Neuronal stem cell (in vitro differentiated cells): ENCODE results near the gene ATAD3B. TPM values are rescaled to one million over a fixed set of nuclear protein-coding genes. Genes with fewer than 3 reads are reported as not detected.
A peak's percentile ranks its signal among the peaks of the same experiment; 100 is the strongest.

Experiments used
- DNase-seq: peaks from one replicate; pipeline ENCODE4 v3.0.0-alpha.2; 2013; ENCODE audit warnings: low spot score
- H2AFZ ChIP-seq: one replicate; pipeline ENCODE4 v1.6.1; 2013; ENCODE audit warnings: mild to moderate bottlenecking, low read length, inconsistent platforms
- H2AK5ac ChIP-seq: 2 replicates; pipeline ENCODE4 v1.6.1; 2013; ENCODE audit warnings: low read depth, mild to moderate bottlenecking, inconsistent platforms, low read length, moderate library complexity, mixed read lengths
- H2BK120ac ChIP-seq: 2 replicates; pipeline ENCODE4 v1.6.1; 2013; ENCODE audit warnings: low read depth, mild to moderate bottlenecking, inconsistent platforms, low read length, moderate library complexity, mixed read lengths
- H2BK12ac ChIP-seq: one replicate; pipeline ENCODE4 v1.6.1; 2013; ENCODE audit warnings: low read length, inconsistent platforms
- H2BK15ac ChIP-seq: 2 replicates; pipeline ENCODE4 v1.6.1; 2013; ENCODE audit warnings: mild to moderate bottlenecking, low read length, inconsistent platforms, mixed read lengths
- H2BK5ac ChIP-seq: one replicate; pipeline ENCODE4 v1.6.1; 2013; ENCODE audit warnings: inconsistent platforms, mild to moderate bottlenecking, low read length, moderate library complexity
- H3K14ac ChIP-seq: one replicate; pipeline ENCODE4 v1.6.1; 2013; ENCODE audit warnings: low read length, inconsistent platforms
- H3K18ac ChIP-seq: 2 replicates; pipeline ENCODE4 v1.6.1; 2013; ENCODE audit warnings: low read length, inconsistent platforms
- H3K23ac ChIP-seq: 2 replicates; pipeline ENCODE4 v1.6.1; 2013; ENCODE audit warnings: low read depth, mild to moderate bottlenecking, mixed read lengths, low read length, inconsistent platforms; ENCODE audit not compliant: poor library complexity
- H3K27ac ChIP-seq: replicated peaks from 3 replicates; pipeline ENCODE4 v1.5.1; 2013; ENCODE audit warnings: low read length, inconsistent platforms
- H3K27me3 ChIP-seq, 3 experiments: 2 replicates each; pipeline ENCODE4 v1.6.1; 2013; ENCODE audit warnings: low read length in 3 of 3, mild to moderate bottlenecking in 2 of 3, inconsistent platforms in 1 of 3, low read depth in 1 of 3, mixed read lengths in 1 of 3, moderate library complexity in 1 of 3; ENCODE audit not compliant: control insufficient read depth in 3 of 3, insufficient read depth in 3 of 3
- H3K36me3 ChIP-seq, 2 donors: replicated peaks in 1 of 2; 2 replicates each; pipeline ENCODE4 v1.6.1; 2013; ENCODE audit warnings: low read length in 2 of 2; ENCODE audit not compliant: control insufficient read depth in 2 of 2, insufficient read depth in 2 of 2
- H3K4ac ChIP-seq: 2 replicates; pipeline ENCODE4 v1.6.1; 2013; ENCODE audit warnings: inconsistent platforms, mild to moderate bottlenecking, low read length, moderate library complexity
- H3K4me1 ChIP-seq, 2 donors: 1 replicate in 1 of 2; 2 replicates in 1 of 2; pipeline ENCODE4 v1.6.1; 2013; ENCODE audit warnings: low read length in 2 of 2, low read depth in 1 of 2; ENCODE audit not compliant: control insufficient read depth in 2 of 2, insufficient read depth in 1 of 2
- H3K4me2 ChIP-seq: one replicate; pipeline ENCODE4 v1.6.1; 2013; ENCODE audit warnings: mild to moderate bottlenecking, low read length, inconsistent platforms; ENCODE audit not compliant: insufficient read depth, poor library complexity, severe bottlenecking
- H3K4me3 ChIP-seq, 2 donors: 2 replicates each; pipeline ENCODE4 v1.5.1; 2013; ENCODE audit warnings: low read length in 2 of 2, mild to moderate bottlenecking in 2 of 2, inconsistent platforms in 1 of 2, moderate library complexity in 1 of 2
- H3K79me1 ChIP-seq: one replicate; pipeline ENCODE4 v1.6.1; 2013; ENCODE audit warnings: low read depth, mild to moderate bottlenecking, inconsistent platforms, low read length, moderate library complexity
- H3K9ac ChIP-seq: one replicate; pipeline ENCODE4 v1.6.1; 2013; ENCODE audit warnings: mild to moderate bottlenecking, low read depth, low read length, inconsistent platforms; ENCODE audit not compliant: poor library complexity
- H3K9me3 ChIP-seq, 2 donors: replicated peaks in 1 of 2; 2 replicates each; pipeline versions ENCODE3 to v1.6.1; 2013; ENCODE audit warnings: low read length in 2 of 2, mild to moderate bottlenecking in 2 of 2, inconsistent platforms in 1 of 2, low read depth in 1 of 2, mixed read lengths in 1 of 2, moderate library complexity in 1 of 2; ENCODE audit not compliant: control insufficient read depth in 2 of 2, insufficient read depth in 1 of 2
- H4K8ac ChIP-seq: one replicate; pipeline ENCODE4 v1.6.1; 2013; ENCODE audit warnings: low read depth, mild to moderate bottlenecking, inconsistent platforms, low read length, moderate library complexity
- H4K91ac ChIP-seq: one replicate; pipeline ENCODE4 v1.6.1; 2013; ENCODE audit warnings: low read length, low read depth, mild to moderate bottlenecking, inconsistent platforms; ENCODE audit not compliant: poor library complexity
- WGBS, 2 donors: extraction: QIAGEN DNeasy Blood & Tissue Kit; methylation state at CpG; one replicate each; pipeline ENCODE4 v1.1.7; 2013; ENCODE audit warnings: missing lambda C conversion rate in 2 of 2, mixed read lengths in 1 of 2; ENCODE audit not compliant: insufficient read length in 2 of 2, insufficient replicate concordance in 1 of 2; ENCODE audit errors: extremely low coverage in 2 of 2; 5-methylcytosine and 5-hydroxymethylcytosine counted together
- polyA plus RNA-seq, 2 experiments: library from polyadenylated mRNA; stranded (reverse); fragments of 200-250 nt; gene quantifications; one replicate each; pipeline ENCODE4 v1.2.3, GENCODE V29; 2013

The ATAD3B gene, protein sequence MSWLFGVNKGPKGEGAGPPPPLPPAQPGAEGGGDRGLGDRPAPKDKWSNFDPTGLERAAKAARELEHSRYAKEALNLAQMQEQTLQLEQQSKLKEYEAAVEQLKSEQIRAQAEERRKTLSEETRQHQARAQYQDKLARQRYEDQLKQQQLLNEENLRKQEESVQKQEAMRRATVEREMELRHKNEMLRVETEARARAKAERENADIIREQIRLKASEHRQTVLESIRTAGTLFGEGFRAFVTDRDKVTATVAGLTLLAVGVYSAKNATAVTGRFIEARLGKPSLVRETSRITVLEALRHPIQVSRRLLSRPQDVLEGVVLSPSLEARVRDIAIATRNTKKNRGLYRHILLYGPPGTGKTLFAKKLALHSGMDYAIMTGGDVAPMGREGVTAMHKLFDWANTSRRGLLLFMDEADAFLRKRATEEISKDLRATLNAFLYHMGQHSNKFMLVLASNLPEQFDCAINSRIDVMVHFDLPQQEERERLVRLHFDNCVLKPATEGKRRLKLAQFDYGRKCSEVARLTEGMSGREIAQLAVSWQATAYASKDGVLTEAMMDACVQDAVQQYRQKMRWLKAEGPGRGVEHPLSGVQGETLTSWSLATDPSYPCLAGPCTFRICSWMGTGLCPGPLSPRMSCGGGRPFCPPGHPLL
- polyA plus RNA-seq (2013, experiment 1 of 2): 8.4 TPM
- 8.2 TPM for polyA plus RNA-seq (2013, experiment 2 of 2)

DNA sequence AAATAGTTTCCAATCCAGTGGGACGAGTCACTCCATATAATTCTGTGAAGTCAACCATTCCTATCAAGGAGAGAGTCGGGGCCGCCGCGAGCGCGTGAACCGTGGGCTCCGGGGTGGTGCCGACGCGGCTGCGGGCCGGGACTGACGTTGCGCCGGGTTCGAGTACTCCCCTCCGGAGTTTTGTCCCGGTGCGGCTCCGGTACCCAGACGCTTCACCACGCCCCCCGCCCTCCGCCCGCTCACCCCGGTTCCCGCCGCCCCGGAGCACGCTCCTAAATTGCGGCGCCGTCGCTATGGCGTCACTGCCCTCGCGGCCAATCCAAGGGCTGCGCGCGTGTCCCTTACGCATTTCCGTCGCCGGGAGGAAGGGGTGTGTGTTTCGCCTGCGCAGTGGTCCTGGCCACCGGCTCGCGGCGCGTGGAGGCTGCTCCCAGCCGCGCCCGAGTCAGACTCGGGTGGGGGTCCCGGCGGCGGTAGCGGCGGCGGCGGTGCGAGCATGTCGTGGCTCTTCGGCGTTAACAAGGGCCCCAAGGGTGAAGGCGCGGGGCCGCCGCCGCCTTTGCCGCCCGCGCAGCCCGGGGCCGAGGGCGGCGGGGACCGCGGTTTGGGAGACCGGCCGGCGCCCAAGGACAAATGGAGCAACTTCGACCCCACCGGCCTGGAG, at the start of gene ATAD3B:
TSS of gene ATAD3B (plus strand) at position 377 of the 664 bp plus-strand sequence. CDS start at position 497, 120 bp downstream.
- peak within 1 kb of the TSS; percentile 70 to 90 for H3K4me3 ChIP-seq
- H2BK15ac ChIP-seq: no peak within 1 kb of the TSS
- no peak within 1 kb of the TSS for H3K27ac ChIP-seq
- H3K14ac ChIP-seq: no peak within 1 kb of the TSS
- DNase-seq: peak; percentile 88
- no CpG with 5 or more reads among the region's 87 CpGs for WGBS, 2 donors
- H3K27me3 ChIP-seq: no peaks in the 10 kb centered on the region
- peak within 1 kb of the TSS; percentile 75 for H3K4me2 ChIP-seq
- H2AFZ ChIP-seq: peak within 1 kb of the TSS; percentile 90
- peaks cover 3 to 7% of the 10 kb centered on the region in 2 donors for H3K4me1 ChIP-seq
- H4K8ac ChIP-seq: no peak within 1 kb of the TSS
- H2BK5ac ChIP-seq: no peak within 1 kb of the TSS
- H3K4ac ChIP-seq: no peak within 1 kb of the TSS
- peak within 1 kb of the TSS; percentile 93 for H3K23ac ChIP-seq
- H3K79me1 ChIP-seq: peaks cover 2% of the 10 kb centered on the region
- H4K91ac ChIP-seq: no peak within 1 kb of the TSS
- peak within 1 kb of the TSS; percentile 81 for H3K9ac ChIP-seq
- H2AK5ac ChIP-seq: no peak within 1 kb of the TSS
- no peaks in the 10 kb centered on the region for H3K9me3 ChIP-seq
- no peak within 1 kb of the TSS for H2BK120ac ChIP-seq
- H3K36me3 ChIP-seq: peaks cover 0 to 5% of the 10 kb centered on the region in 2 donors
- H3K18ac ChIP-seq: peak within 1 kb of the TSS; percentile 93
- H2BK12ac ChIP-seq: no peak within 1 kb of the TSS

DNA sequence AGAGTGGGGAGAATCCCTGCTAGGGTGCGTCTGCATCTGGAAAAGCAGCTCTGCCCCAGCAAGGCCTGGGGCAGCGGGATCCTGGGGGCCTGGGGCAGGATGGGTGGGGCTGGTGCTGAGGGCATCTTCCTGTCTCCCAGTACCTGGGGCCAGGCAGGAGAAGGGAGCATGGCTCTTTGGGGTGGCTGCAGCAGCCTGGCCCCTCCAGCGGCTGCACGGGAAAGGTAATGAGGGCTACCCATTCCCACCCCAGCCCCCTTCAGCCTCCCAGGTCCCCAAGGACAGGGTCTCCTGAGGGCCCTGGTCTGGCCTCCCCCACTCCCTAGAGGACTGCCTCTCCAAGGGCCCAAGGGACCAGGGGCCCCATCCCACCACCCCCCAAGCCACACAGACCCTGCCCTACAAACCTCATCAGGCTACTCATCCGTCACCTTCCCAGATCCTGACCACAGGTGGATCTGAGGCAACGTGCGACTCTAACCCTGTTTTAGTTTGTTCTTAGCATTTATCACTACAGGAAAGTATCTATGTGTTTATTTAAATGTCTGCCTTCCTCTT, 49.6 kb upstream of the ATAD3B start:
- Histone ChIP-seq H4K91ac (no peak overlapping the region), H4K8ac (no peak overlapping the region), H3K4ac (peak overlapping the region; percentile 66), H2BK5ac (no peak overlapping the region), H2AK5ac (peak overlapping the region; percentile 95), H3K18ac (peak overlapping the region; percentile 38), H2BK120ac (no peak overlapping the region), H3K27ac (no peak overlapping the region), H2BK12ac (peak overlapping the region; percentile 73), H3K9me3 (no peaks in the 10 kb centered on the region), H3K14ac (no peak overlapping the region), H3K27me3 (peaks cover 0 to 3% (median 0%) of the 10 kb centered on the region in 3 experiments), H3K36me3 (no peaks in the 10 kb centered on the region), H3K9ac (no peak overlapping the region), H3K4me3 (no peak overlapping the region), H3K79me1 (peaks cover 3% of the 10 kb centered on the region), H2AFZ (no peak overlapping the region), H3K4me1 (peaks cover 23 to 53% of the 10 kb centered on the region in 2 donors), H2BK15ac (peak overlapping the region; percentile 15), H3K4me2 (no peak overlapping the region), H3K23ac (no peak overlapping the region)
- no peak for DNase-seq
- WGBS, 2 donors: no CpG with 5 or more reads among the region's 7 CpGs

DNA sequence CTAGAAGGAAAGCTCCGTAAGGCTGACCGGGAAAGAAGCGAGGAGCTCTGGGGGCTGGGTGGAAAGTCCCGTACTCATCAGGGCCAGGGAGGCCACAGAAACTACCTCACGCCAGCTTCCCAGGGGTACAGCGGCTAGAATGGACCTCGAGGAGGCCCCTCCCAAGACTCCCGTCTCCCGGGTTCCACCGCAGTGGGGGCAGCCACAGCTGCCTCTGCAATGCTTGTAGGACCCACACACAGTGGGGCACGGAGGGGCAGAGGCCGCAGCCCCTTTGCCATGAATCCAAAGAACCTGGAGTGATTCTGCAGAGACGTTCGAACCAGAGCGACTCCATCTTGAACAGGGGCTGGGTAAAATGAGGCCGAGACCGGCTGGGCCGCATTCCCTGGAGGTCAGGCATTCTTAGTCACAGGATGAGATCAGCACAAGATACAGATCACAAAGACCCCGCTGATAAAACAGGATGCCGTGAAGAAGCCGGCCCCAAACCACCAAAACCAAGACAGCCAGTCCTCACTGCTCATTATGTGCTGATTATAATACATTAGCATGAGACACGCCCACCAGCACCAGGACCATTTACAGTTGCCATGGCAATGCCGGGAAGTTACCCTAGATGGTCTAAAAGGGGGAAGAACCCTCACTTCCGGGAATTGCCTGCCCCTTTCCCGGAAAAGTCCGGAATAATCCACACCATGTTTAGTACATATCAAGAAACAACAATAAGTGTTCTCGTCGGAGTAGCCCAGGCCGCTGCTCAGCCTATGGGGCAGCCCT, 48.9 kb upstream of the ATAD3B start:
- H3K18ac ChIP-seq: no peak overlapping the region
- no peak overlapping the region for H3K14ac ChIP-seq
- peaks cover 3% of the 10 kb centered on the region for H3K79me1 ChIP-seq
- no peak for DNase-seq
- peak overlapping the region; percentile 15 for H2BK15ac ChIP-seq
- peaks cover 23 to 51% of the 10 kb centered on the region in 2 donors for H3K4me1 ChIP-seq
- no peak overlapping the region for H3K23ac ChIP-seq
- no peak overlapping the region for H3K4ac ChIP-seq
- H3K9me3 ChIP-seq: no peaks in the 10 kb centered on the region
- H2BK5ac ChIP-seq: no peak overlapping the region
- no peak overlapping the region for H3K4me2 ChIP-seq
- no peak overlapping the region for H3K4me3 ChIP-seq
- H3K27me3 ChIP-seq: peaks cover 0 to 3% (median 0%) of the 10 kb centered on the region in 3 experiments
- H3K36me3 ChIP-seq: no peaks in the 10 kb centered on the region
- H3K27ac ChIP-seq: no peak overlapping the region
- no peak overlapping the region for H2AFZ ChIP-seq
- no CpG with 5 or more reads among the region's 29 CpGs for WGBS, 2 donors
- no peak overlapping the region for H2BK12ac ChIP-seq
- no peak overlapping the region for H4K91ac ChIP-seq
- no peak overlapping the region for H2BK120ac ChIP-seq
- no peak overlapping the region for H4K8ac ChIP-seq
- no peak overlapping the region for H3K9ac ChIP-seq
- H2AK5ac ChIP-seq: peak overlapping the region; percentile 95
